CD4-positive, alpha-beta T cell treated with Interleukin-2 at 100 ng/mL for 4 hours (primary cell): ENCODE measurements around the gene P2RY11.

Experiments used
- DNase-seq: peaks from one replicate; pipeline ENCODE4 v3.0.0-alpha.2; 2020; ENCODE audit warnings: low spot score

Gene P2RY11

GRCh38 chr19:10113964-10114650 is 2.6 kb downstream of the P2RY11 start:
- DNase-seq, result no peak

- no peak for DNase-seq
Observed at GRCh38 chr19:10114651-10115391, 3.3 kb downstream of the P2RY11 start.

DNA sequence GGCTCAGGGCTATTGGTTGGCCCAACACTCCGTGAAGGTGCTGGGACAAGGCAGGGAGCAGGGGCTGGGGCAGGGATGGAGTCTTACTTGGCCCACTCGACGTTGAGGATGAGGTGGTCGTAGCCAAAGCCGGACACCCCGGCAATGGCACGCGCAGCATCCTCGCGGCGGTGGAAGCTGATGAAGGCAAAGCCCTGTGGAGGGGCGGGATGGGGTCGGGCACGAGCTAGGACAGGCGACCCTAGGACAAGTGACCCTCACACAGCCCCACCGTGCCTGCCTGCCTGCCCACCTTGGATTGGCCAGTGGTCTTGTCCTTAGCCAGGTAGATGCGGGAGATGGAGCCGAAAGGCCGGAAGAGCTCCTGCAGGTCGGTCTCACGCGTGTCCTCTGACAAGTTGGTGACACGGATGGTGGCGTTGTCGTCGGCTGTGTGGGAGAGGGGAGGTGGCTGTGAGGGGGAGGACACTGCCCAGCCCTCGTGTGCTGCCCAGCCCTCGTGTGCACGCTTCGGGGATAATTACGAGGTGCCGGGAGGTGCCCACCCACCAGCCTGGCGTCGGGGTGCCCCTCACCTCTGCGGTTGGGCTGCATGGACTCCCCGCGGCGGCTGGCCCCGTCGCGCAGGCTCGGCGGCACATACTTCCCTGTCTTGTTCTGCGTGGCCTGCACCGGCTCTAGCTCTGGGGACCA is 4.0 kb downstream of the P2RY11 start:
- no peak for DNase-seq

DNA sequence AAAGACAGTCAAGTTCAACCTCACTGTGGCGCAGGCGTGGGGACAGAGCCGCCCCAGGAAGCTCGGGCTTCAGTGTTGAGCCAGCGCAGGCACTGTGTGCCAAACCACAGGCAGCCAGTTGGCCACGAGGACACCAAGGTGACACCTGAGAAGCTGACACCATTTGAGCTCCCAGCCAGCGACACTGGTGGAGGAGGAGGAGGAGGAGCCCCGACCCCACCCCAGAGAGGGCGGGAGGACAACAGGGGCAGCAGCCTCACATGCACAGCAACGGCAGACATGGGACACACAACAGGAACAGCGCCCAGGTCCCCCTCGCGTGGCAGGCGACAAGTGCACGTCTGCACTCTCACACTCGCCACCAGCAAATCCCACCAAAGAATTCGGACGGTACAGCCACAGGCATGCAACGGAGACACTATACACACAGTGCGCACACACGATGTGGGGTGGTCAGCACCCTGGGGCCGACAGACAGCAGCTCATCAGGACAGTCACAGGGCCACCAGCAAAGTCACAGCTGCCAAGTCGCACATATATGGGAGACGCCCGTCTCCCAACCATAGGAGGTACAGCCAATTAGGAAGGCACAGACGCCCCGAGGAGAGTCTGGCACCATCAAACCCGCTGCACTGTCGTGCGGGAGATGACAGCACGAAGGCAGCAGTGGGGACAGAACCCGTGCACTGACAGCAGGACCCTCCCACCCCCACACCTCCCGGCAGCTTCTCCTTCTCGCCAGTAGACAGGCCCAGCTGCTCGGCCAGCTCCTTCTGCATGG is 4.8 kb downstream of the P2RY11 start:
- DNase-seq, result no peak

GRCh38 chr19:10116866-10117616 is 5.5 kb downstream of the P2RY11 start:
- DNase-seq, result no peak

GRCh38 chr19:10118960-10119359 is 7.5 kb downstream of the P2RY11 start:
- no peak for DNase-seq

DNA sequence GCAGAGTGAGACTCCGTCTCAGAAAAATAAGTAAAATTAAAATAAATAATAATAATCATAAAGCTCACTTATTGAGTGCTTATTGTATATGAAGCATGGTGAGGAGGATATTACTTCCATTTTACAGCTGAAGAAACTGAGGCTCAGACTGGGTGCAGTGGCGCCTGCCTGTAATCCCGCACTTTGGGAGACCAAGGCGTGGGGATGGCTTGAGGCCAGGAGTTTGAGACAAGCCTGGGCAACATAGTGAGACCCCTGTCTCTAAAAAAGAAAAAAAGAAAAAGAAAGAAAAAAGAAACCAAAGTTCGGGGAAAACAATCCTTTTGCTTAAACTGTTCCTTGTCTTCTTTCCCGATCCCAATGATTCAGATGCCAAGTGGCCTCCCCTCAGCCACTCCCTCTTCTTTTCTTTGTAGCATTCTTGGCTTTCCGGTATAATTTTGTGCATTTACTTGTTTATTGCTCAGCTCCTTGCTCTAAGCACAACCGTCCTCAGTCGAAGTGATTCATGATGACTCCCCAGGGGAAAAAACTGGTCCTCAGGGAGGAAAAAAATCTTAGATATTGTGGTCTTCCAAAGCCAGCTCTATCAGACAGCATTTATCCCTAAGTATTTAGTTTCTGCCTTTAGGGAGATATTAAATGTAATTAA is 9.2 kb downstream of the P2RY11 start:
- DNase-seq, result no peak

GRCh38 chr19:10122045-10122444 is 10.6 kb downstream of the P2RY11 start:
- DNase-seq, result no peak

- no peak for DNase-seq
Observed at GRCh38 chr19:10124429-10124828, 12.9 kb downstream of the P2RY11 start.

DNA sequence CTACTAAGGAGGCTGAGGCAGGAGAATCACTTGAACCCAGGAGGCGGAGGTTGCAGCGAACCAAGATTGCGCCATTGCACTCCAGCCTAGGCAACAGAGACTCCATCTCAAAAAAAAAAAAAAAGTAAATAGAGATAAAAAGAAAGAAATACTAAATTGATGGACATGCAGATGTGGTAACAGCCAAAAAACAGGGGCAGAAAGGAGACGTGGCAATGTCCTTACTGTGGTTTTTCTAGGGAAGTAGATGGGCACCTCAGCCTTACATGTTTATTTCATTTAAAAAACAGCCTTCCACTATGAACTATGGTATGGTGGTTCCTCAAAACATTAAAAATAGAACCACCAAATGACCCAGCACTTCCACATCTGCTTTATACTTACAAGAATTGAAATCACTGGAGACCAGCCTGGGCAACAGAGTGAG is 14.7 kb downstream of the P2RY11 start:
- DNase-seq, result no peak

- DNase-seq, result no peak
Observed at GRCh38 chr19:10132905-10133304, 21.4 kb downstream of the P2RY11 start.

DNA sequence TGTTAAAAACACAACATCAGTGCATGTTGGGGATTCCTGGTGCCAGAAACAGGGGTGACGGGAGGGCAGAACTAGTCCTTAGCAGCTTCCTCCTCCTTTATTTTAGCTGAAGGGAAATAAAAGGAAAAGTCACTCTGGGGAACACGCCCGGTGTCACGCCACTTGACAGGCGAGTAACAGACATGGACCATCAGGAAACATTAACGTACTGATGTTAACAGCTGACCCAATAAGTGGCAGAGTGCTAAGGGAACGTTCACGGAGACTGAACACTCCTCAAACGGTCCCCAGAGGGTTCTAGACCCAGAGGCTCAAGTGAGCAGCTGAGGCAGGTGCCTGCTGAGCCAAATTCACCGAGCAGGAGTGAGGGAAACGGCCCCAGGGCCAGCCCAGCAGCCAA is 22.1 kb downstream of the P2RY11 start:
- no peak for DNase-seq

DNA sequence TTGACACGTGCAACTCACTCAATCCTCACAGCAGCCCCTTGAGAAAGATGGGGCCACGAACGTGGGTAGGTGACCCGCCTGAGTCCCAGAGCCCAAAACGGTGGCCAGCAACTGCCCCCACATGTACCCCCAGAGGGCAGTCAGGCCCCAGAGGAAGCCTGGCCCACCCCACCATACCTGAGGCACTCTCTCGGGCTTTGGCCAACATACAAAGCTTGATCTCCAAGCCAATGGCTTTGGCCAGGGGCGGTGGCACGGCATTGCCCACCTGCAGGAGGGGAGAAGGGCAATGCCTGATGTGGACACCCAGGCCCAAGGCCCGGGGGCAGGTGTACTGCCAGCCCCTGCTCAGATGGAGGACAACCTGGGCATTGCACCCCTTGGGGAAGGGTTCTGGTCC is 22.5 kb downstream of the P2RY11 start:
- DNase-seq, result no peak

DNA sequence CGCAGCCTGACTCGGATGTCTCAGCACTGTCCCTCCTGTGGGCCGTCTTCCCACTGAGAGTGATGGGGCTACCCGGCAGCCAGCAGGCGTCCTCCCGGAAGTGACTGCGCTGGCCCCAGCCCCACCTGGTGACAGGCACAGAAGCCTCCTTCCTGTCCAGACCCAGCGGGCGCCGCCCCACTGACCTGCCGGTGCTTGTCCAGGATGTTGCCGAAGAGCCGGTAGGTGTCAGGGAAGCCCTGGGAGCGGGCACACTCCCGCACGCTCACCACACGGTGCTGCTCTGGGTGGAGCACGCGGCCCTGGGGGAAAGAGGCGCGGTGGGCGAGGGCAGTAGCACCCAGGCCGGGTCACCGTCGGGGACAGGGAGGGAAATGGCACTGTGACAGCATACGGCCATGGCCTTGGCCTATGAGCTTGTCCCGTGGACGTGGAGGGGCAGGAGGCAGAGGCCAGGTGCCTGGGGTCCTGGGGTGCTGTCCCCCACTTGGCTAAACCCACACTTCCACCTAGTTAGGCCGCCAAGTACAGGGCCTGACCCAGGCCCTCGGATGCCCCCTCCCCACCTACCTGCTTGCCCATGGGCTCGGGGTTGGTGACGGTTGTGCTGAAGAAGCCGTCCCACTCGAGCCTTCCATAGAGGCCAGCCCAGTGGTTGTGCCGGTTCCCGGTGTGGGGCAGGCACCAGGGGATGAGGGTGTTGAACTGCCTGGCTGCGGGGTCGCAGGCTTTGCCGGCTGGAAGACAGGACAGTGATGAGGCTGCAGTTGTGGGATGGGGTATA is 24.2 kb downstream of the P2RY11 start:
- DNase-seq, result no peak

DNA sequence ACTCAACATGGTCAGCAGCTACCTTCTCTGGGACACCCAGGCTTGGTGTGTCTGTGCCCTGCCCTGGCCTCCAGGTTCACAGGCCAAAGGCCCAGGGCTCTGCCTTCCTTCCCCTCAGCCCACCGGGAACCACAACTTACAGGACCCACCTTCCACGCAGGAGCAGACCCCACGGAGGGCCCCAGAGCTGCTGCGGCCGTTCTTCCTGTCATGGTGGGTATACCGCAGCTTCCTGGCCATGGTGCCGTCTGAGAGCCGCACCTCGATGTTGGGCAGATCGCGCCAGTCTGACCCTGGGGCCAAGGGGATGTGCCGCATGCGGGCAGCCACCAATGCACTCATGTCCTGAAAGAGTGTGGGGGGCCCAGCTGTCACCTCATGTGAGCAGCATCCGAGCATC is 25.4 kb downstream of the P2RY11 start:
- DNase-seq, result no peak

- no peak for DNase-seq
Observed at GRCh38 chr19:10137751-10138682, 26.5 kb downstream of the P2RY11 start.

- DNase-seq, result no peak
Observed at GRCh38 chr19:10138879-10139795, 27.6 kb downstream of the P2RY11 start.

DNA sequence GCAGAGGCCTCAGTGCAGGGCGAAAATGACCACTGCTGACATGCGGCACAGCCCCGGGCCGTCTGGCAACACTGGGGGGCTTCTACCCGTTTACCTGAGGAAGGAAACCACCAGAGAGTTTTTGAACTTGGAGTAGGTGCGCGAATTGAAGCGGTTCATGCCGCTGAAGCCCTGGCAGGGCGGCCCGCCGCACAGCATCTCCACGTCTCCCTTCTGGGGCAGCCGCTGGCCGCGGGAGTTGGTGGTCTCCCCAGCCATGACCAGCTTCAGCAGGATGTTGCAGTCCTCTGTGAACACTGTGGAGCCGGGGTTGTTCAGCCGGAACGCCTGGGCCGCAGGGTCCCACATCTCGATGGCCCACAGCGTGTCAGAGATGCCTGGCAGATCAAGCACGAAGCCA is 28.5 kb downstream of the P2RY11 start:
- DNase-seq, result no peak
